Epithelial cell of esophagus (primary cell): ENCODE measurements around the gene TRAPPC12.
"Not testable (repeated sequence)": the region's sequence is repeated elsewhere in the genome, so short reads cannot be mapped to it uniquely, and the experiment has no call there.

Experiments
- DNase-seq: peaks from one replicate; pipeline ENCODE4 v3.0.0; 2010; ENCODE audit warnings: low read depth
- H3K4me3 ChIP-seq: 2 replicates; pipeline ENCODE4 v1.5.1; 2011; ENCODE audit warnings: mild to moderate bottlenecking, low read length, control low read depth
- CTCF ChIP-seq: IDR thresholded peaks from 2 replicates; pipeline ENCODE4 v1.5.1; 2011; ENCODE audit warnings: low read depth, mild to moderate bottlenecking, low read length, control low read depth, inconsistent platforms; ENCODE audit not compliant: insufficient read depth; ENCODE audit errors: missing control alignments

TRAPPC12 gene

GRCh38 chr2:3368261-3368722 lies 11.2 kb upstream of the TRAPPC12 start:
- no peak overlapping the region for H3K4me3 ChIP-seq
- no peak for DNase-seq
- no peak for TF ChIP-seq CTCF

- H3K4me3 ChIP-seq, DNase-seq: not testable (repeated sequence)
Observed at GRCh38 chr2:3369340-3370181, 9.9 kb upstream of the TRAPPC12 start.

DNA sequence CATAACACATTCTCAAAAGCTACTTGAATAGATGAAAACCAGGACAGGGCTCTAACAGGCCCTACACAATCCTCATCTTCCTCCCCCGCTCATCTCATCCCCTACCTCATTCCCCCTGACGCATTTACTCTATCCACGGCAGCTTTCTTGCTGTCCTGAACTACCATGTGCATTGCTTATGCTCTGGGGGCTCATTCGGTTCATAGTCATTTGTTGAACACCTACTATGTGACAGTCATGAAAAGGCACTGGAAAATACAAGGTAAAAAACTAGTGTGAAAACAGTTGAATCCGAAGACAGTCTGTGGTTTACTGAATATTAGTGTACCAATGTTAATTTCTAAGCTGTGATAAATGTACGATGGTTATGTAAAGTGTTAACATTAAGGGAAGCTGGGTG lies 2.7 kb upstream of the TRAPPC12 start:
- DNase-seq = no peak
- no peak for TF ChIP-seq CTCF
- H3K4me3 ChIP-seq = peak overlapping the region; percentile 94

GRCh38 chr2:3377279-3377611 lies 2.2 kb upstream of the TRAPPC12 start:
- TF ChIP-seq CTCF = no peak
- peak; percentile 47 for DNase-seq
- peak overlapping the region; percentile 94 for H3K4me3 ChIP-seq

DNA sequence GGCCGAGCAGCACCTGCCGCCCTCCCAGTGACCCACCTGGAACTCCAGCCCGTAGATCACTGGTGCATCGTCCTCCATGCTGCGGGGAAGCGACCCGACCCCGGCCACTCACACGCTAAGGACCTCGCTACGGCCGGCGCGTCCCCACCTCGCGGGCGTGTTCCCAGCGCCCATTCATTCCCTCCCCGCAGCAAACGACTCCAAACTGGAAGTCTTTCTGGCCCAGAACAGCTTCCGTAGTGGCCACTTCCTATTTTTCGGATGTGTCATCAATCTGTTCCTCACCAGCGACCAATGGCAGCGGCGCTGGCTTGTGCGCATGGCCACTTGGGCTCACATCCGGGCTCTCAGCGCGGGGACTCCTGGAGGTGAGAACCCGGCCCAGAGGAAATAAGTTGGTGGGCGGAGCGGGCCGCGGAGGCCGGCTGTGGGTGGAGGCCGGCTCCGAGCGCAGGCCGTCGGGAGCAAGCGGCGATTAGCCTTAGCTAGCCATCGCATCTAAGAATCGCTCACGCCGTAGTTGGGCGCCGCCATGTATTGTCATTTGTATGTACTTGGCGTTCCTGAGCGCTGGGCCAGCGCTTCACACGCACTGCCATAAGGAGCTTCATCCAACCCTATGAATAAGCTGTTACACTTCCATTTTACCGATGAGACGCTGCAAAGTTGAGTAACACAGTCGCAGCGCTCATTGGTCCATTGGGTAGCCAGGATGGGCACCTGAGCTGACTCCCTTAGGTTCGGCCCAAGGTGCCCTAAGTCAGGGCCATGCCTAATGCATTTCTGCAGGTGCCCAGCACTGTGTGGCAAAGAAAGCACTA lies 1.7 kb upstream of the TRAPPC12 start, which contains the start of gene EIPR1:
Gene EIPR1 (minus strand): TSS at position 207 of the 821 bp plus-strand sequence. CDS start 129 bp downstream, at position 78.
- peak; percentile 99 for DNase-seq
- TF ChIP-seq CTCF = no peak
- H3K4me3 ChIP-seq = peak within 1 kb of the TSS; percentile 94

DNA sequence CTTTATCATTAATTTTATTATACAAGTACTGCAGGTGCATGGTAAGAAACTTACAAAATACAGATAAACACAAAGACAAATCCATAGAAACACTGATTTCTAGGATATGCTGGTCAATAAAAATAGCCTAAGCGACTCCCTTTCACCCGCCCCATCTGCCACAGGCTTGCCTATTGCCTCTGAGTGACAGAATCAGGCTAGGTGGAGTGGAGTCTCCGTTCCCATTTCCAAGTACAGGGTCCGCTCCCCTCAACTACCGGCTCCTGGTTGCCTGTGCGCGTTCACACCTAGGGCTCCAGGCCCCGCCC lies 201 bp upstream of the TRAPPC12 start:
- peak overlapping the region; percentile 91 for H3K4me3 ChIP-seq
- no peak for TF ChIP-seq CTCF
- no peak for DNase-seq

GRCh38 chr2:3386448-3386958 lies 7.0 kb downstream of the TRAPPC12 start:
- no peak for TF ChIP-seq CTCF
- H3K4me3 ChIP-seq = no peak overlapping the region
- DNase-seq = no peak
